GM12892 (cell line): ENCODE results near the gene CYP2C19.

Experiments
- POLR2A ChIP-seq: IDR thresholded peaks from 2 replicates; pipeline ENCODE4 v1.6.1; 2011; ENCODE audit warnings: low read depth, low read length, control low read depth
- POLR2AphosphoS5 ChIP-seq: IDR thresholded peaks from 2 replicates; pipeline ENCODE4 v1.6.1; 2011; ENCODE audit warnings: low read depth, low read length, control low read depth

- no peak for TF ChIP-seq POLR2AphosphoS5
- no peak for TF ChIP-seq POLR2A
Observed at GRCh38 chr10:94846204-94846603, 83.7 kb downstream of the CYP2C19 start.
